ENCODE measurements around the gene TAS2R60.
"Not testable (repeated sequence)": the region's sequence is repeated elsewhere in the genome, so short reads cannot be mapped to it uniquely, and the experiment has no call there.

Gene TAS2R60

DNA sequence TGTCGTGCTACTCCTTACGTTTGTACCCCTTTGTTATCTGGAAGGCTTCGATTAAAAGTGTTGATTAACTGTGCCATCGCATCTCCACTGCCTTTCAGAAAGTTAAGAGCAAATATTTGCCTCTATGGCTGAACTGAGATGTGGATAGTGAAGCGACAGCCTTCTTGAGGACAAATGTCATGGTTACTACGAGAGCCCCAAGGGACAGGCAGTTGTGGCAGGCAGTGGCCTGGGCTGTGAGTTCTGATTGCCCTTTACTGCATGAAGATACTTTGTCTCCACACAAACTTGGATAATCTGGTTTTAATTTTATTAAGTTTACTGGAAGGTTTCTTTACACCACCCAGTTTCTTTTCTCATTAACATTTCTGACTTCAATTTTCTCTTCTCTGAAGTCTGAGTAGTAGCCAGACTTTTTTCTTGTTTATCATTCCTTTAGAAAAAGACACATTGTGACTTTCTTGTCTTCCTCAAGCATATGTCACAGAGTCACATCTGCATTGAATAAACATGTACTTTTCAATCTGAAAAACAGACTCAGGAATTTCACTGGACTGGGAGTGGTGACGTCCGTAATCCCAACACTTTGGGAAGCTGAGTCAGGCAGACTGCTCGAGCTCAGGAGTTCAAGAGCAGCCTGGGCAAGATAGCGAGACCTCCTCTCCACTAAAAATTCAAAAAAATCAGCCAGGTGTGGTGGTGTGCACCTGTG is 36.0 kb downstream of the TAS2R60 start:
- H3K4me3 ChIP-seq (replicated peaks; ENCODE audit: low read depth, low read length), result no peak overlapping the region
- no peaks in the 10 kb centered on the region; the same call in none of the 2 replicates for H3K27me3 ChIP-seq (replicated peaks; ENCODE audit: control insufficient read depth, insufficient read depth, low read length)
- DNase-seq (ENCODE audit: extremely low read depth, insufficient read length), result no peak
- TF ChIP-seq, protein P1, sequence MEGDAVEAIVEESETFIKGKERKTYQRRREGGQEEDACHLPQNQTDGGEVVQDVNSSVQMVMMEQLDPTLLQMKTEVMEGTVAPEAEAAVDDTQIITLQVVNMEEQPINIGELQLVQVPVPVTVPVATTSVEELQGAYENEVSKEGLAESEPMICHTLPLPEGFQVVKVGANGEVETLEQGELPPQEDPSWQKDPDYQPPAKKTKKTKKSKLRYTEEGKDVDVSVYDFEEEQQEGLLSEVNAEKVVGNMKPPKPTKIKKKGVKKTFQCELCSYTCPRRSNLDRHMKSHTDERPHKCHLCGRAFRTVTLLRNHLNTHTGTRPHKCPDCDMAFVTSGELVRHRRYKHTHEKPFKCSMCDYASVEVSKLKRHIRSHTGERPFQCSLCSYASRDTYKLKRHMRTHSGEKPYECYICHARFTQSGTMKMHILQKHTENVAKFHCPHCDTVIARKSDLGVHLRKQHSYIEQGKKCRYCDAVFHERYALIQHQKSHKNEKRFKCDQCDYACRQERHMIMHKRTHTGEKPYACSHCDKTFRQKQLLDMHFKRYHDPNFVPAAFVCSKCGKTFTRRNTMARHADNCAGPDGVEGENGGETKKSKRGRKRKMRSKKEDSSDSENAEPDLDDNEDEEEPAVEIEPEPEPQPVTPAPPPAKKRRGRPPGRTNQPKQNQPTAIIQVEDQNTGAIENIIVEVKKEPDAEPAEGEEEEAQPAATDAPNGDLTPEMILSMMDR (IDR thresholded peaks at IDR 0.05; ENCODE audit: insufficient read depth, low read length, poor library complexity, severe bottlenecking), result no peak
- no peaks in the 10 kb centered on the region for H3K36me3 ChIP-seq (ENCODE audit: control insufficient read depth, insufficient read depth, low read length)

DNA sequence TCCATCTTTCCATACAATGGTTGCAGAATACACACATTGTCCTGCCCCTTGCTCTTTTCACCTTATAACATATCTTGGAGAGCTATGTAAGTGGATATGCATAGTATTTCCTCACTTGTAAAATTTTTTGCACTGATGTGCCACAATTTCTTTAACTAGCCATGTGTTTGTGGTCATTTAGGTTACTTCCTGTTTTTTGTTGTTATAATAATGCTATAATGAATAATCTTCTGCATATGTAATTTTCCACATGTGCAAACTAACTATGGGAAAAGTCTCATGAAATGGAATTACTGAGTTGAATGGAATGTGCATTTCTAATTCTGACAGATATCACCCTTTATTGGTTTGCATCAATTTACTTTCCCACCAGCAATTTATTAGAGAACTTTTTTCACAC is 37.2 kb downstream of the TAS2R60 start:
- TF ChIP-seq, protein P1 (IDR thresholded peaks at IDR 0.05; ENCODE audit: insufficient read depth, low read length, poor library complexity, severe bottlenecking), result no peak
- DNase-seq (ENCODE audit: extremely low read depth, insufficient read length), result no peak
- H3K4me3 ChIP-seq (replicated peaks; ENCODE audit: low read depth, low read length), result no peak overlapping the region

DNA sequence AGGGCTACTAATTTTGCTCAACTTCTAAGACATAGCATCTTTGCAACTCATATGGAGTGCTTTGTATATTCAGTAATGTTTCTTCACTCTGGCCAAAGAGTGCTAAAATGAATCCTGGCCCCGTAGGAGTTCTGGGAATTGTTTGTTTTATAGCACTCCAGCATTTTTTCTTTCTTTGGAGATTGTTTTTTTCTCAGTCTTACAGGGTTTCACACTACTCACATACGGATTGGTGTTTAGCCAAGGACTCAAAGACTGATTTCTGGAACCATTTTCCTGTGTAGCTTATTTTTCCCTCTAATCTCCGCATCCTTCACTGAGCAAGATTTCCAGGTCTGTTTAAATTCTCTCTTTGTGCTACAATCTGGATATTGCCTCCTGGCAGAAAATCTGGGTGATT is 40.9 kb downstream of the TAS2R60 start:
- TF ChIP-seq, protein P1 (IDR thresholded peaks at IDR 0.05; ENCODE audit: insufficient read depth, low read length, poor library complexity, severe bottlenecking), result no peak

More for the DNA sequence above, 37.2 kb downstream of the TAS2R60 start:
- no peaks in the 10 kb centered on the region for H3K36me3 ChIP-seq (ENCODE audit: control insufficient read depth, insufficient read depth, low read length)
- no peaks in the 10 kb centered on the region; the same call in none of the 2 replicates for H3K27me3 ChIP-seq (replicated peaks; ENCODE audit: control insufficient read depth, insufficient read depth, low read length)

DNA sequence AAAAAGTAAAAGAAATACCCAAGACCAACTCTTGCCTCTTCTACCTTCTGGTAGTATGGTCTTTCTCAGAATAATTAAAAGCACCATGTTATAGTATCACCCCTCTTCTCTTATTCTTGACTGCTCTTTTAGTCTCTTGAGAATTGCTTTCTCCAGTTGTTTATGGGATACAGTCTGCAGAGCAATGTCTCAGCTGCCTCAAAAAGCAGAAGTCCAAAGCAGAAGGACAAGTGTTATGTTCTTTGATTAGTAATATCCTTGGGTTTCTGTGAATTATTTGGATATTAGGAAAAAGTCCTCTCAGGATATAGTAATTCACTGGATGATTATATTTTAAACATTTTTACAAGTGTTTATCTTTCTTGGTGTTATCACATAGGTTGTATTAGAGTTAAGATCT is 41.8 kb downstream of the TAS2R60 start:
- Histone ChIP-seq H3K27me3 (replicated peaks; ENCODE audit: control insufficient read depth, insufficient read depth, low read length) (no peaks in the 10 kb centered on the region; the same call in none of the 2 replicates), H3K36me3 (ENCODE audit: control insufficient read depth, insufficient read depth, low read length) (no peaks in the 10 kb centered on the region), H3K4me3 (replicated peaks; ENCODE audit: low read depth, low read length) (no peak overlapping the region)
- no peak for DNase-seq (ENCODE audit: extremely low read depth, insufficient read length)
- TF ChIP-seq, protein P1 (IDR thresholded peaks at IDR 0.05; ENCODE audit: insufficient read depth, low read length, poor library complexity, severe bottlenecking), result no peak

More for the DNA sequence above, 40.9 kb downstream of the TAS2R60 start:
- Histone ChIP-seq H3K4me3 (replicated peaks; ENCODE audit: low read depth, low read length) (no peak overlapping the region), H3K36me3 (ENCODE audit: control insufficient read depth, insufficient read depth, low read length) (no peaks in the 10 kb centered on the region), H3K27me3 (replicated peaks; ENCODE audit: control insufficient read depth, insufficient read depth, low read length) (no peaks in the 10 kb centered on the region; the same call in none of the 2 replicates)
- no peak for DNase-seq (ENCODE audit: extremely low read depth, insufficient read length)

GRCh38 chr7:143485500-143485899 is 42.2 kb downstream of the TAS2R60 start:
- H3K4me3 ChIP-seq (replicated peaks; ENCODE audit: low read depth, low read length), result no peak overlapping the region
- no peaks in the 10 kb centered on the region; the same call in none of the 2 replicates for H3K27me3 ChIP-seq (replicated peaks; ENCODE audit: control insufficient read depth, insufficient read depth, low read length)
- no peak for DNase-seq (ENCODE audit: extremely low read depth, insufficient read length)
- TF ChIP-seq, protein P1 (IDR thresholded peaks at IDR 0.05; ENCODE audit: insufficient read depth, low read length, poor library complexity, severe bottlenecking), result no peak
- no peaks in the 10 kb centered on the region for H3K36me3 ChIP-seq (ENCODE audit: control insufficient read depth, insufficient read depth, low read length)

GRCh38 chr7:143486266-143486665 is 43.0 kb downstream of the TAS2R60 start:
- H3K4me3 ChIP-seq (replicated peaks; ENCODE audit: low read depth, low read length); DNase-seq (ENCODE audit: extremely low read depth, insufficient read length); H3K27me3 ChIP-seq (replicated peaks; ENCODE audit: control insufficient read depth, insufficient read depth, low read length): not testable (repeated sequence)

More at GRCh38 chr7:143486266-143486665, 43.0 kb downstream of the TAS2R60 start:
- H3K36me3 ChIP-seq (ENCODE audit: control insufficient read depth, insufficient read depth, low read length), result not testable (repeated sequence)
